GM18526 (cell line): Measurements from ENCODE around the gene NINL.

Experiments used
- POLR2A ChIP-seq: IDR thresholded peaks from 3 replicates; pipeline ENCODE4 v1.6.1; 2011; ENCODE audit not compliant: insufficient read length; ENCODE audit errors: extremely low read depth

The NINL gene

GRCh38 chr20:25521382-25521781, 63.9 kb downstream of the NINL start:
- no peak for TF ChIP-seq POLR2A

- no peak for TF ChIP-seq POLR2A
Measured at GRCh38 chr20:25517124-25517523, 68.2 kb downstream of the NINL start.

- TF ChIP-seq POLR2A, result no peak
Measured at GRCh38 chr20:25514747-25515340, 70.5 kb downstream of the NINL start.

- TF ChIP-seq POLR2A, result no peak
Measured at GRCh38 chr20:25514195-25514594, 71.1 kb downstream of the NINL start.

GRCh38 chr20:25512709-25513108, 72.6 kb downstream of the NINL start:
- no peak for TF ChIP-seq POLR2A

- TF ChIP-seq POLR2A, result no peak
Measured at GRCh38 chr20:25511183-25511582, 74.1 kb downstream of the NINL start.

- TF ChIP-seq POLR2A, result no peak
Measured at GRCh38 chr20:25510721-25511120, 74.6 kb downstream of the NINL start.

GRCh38 chr20:25510202-25510601, 75.1 kb downstream of the NINL start:
- TF ChIP-seq POLR2A, result no peak

GRCh38 chr20:25509084-25509483, 76.2 kb downstream of the NINL start:
- no peak for TF ChIP-seq POLR2A

GRCh38 chr20:25508083-25508770, 77.1 kb downstream of the NINL start:
- TF ChIP-seq POLR2A, result no peak

- no peak for TF ChIP-seq POLR2A
Measured at GRCh38 chr20:25507385-25508082, 77.8 kb downstream of the NINL start.

GRCh38 chr20:25504366-25505135, 80.8 kb downstream of the NINL start:
- TF ChIP-seq POLR2A, result no peak

GRCh38 chr20:25503936-25504335, 81.4 kb downstream of the NINL start:
- no peak for TF ChIP-seq POLR2A

- no peak for TF ChIP-seq POLR2A
Measured at GRCh38 chr20:25500880-25501351, 84.4 kb downstream of the NINL start.

- TF ChIP-seq POLR2A, result no peak
Measured at GRCh38 chr20:25499855-25500434, 85.4 kb downstream of the NINL start.
